ENCODE results near the gene TSPAN18. TPM values are rescaled to one million over a fixed set of nuclear protein-coding genes. Genes with fewer than 3 reads are reported as not detected.

TSPAN18 gene
- total and polyA plus RNA-seq, 2 experiments from 2014 or later = 6.0 to 10.6 TPM

DNA sequence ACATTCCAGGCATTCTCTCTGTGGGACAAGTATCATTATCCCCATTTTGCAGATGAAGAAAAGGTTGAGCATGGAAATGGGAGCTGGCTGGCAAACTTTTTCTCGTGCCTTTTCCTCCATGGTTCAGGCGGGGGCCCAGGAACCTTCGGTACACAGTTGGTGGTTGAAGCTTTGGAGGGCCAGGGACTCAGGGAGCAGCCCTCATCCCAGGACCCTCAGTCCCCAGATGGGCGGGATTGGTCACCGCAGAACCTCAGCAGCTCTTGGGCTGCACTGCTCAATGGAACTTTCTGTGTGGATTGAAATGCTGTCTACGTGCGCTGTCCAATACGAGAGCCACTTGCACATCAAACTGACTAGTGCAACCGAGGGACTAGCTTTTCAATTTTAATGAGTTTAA is 61.2 kb downstream of the TSPAN18 start:
- Histone ChIP-seq H3K27ac (ENCODE audit: low read depth) (no peak overlapping the region), H3K27me3 (ENCODE audit: insufficient read depth) (no peaks in the 10 kb centered on the region), H3K4me1 (ENCODE audit: insufficient read depth) (peaks cover 31% of the 10 kb centered on the region), H3K4me2 (no peak overlapping the region), H3K79me2 (replicated peaks; ENCODE audit: insufficient read depth) (no peaks in the 10 kb centered on the region), H2AFZ (no peak overlapping the region), H4K20me1 (replicated peaks; ENCODE audit: insufficient read depth) (no peaks in the 10 kb centered on the region), H3K4me3 (no peak overlapping the region), H3K9me2 (ENCODE audit: insufficient read depth) (no peaks in the 10 kb centered on the region), H3K36me3 (ENCODE audit: insufficient read depth) (no peaks in the 10 kb centered on the region), H3F3A (replicated peaks; ENCODE audit: low read depth) (peaks cover 16% of the 10 kb centered on the region; the same call in 1 of the 2 replicates)
- Mint-ChIP-seq H3K4me1 (peaks cover 57% of the 10 kb centered on the region), H3K9me3 (no peaks in the 10 kb centered on the region), H3K36me3 (ENCODE audit: low read depth) (no peaks in the 10 kb centered on the region), H3K4me3 (no peak overlapping the region), H3K27ac (no peak overlapping the region), H3K27me3 (ENCODE audit: insufficient read depth, low read depth, poor library complexity) (peaks cover 22% of the 10 kb centered on the region)
- DNase-seq (ENCODE audit: low spot score) = no peak
- TF ChIP-seq EZH2phosphoT487 (IDR thresholded peaks at IDR 0.05; ENCODE audit: unreplicated experiment) (no peak), ZNF114 (CRISPR knock-in tag; IDR thresholded peaks at IDR 0.05) (no peak), JUNB (IDR thresholded peaks at IDR 0.05; ENCODE audit: unreplicated experiment) (no peak), EZH2 (IDR thresholded peaks at IDR 0.05; ENCODE audit: low read depth, unreplicated experiment) (no peak), NANOG (IDR thresholded peaks at IDR 0.05; ENCODE audit: borderline replicate concordance) (no peak), ZNF331 (CRISPR knock-in tag; IDR thresholded peaks at IDR 0.05; ENCODE audit: low read depth) (no peak), STAT1 (IDR thresholded peaks at IDR 0.05; ENCODE audit: unreplicated experiment) (no peak), CREB1 (CRISPR knock-in tag; IDR thresholded peaks at IDR 0.05; ENCODE audit: low read depth) (no peak), POLR2AphosphoS5 (IDR thresholded peaks at IDR 0.05; ENCODE audit: low read depth) (no peak)
- TF ChIP-seq, protein P1, sequence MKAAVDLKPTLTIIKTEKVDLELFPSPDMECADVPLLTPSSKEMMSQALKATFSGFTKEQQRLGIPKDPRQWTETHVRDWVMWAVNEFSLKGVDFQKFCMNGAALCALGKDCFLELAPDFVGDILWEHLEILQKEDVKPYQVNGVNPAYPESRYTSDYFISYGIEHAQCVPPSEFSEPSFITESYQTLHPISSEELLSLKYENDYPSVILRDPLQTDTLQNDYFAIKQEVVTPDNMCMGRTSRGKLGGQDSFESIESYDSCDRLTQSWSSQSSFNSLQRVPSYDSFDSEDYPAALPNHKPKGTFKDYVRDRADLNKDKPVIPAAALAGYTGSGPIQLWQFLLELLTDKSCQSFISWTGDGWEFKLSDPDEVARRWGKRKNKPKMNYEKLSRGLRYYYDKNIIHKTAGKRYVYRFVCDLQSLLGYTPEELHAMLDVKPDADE (IDR thresholded peaks at IDR 0.05) = no peak
- TF ChIP-seq, protein P2, sequence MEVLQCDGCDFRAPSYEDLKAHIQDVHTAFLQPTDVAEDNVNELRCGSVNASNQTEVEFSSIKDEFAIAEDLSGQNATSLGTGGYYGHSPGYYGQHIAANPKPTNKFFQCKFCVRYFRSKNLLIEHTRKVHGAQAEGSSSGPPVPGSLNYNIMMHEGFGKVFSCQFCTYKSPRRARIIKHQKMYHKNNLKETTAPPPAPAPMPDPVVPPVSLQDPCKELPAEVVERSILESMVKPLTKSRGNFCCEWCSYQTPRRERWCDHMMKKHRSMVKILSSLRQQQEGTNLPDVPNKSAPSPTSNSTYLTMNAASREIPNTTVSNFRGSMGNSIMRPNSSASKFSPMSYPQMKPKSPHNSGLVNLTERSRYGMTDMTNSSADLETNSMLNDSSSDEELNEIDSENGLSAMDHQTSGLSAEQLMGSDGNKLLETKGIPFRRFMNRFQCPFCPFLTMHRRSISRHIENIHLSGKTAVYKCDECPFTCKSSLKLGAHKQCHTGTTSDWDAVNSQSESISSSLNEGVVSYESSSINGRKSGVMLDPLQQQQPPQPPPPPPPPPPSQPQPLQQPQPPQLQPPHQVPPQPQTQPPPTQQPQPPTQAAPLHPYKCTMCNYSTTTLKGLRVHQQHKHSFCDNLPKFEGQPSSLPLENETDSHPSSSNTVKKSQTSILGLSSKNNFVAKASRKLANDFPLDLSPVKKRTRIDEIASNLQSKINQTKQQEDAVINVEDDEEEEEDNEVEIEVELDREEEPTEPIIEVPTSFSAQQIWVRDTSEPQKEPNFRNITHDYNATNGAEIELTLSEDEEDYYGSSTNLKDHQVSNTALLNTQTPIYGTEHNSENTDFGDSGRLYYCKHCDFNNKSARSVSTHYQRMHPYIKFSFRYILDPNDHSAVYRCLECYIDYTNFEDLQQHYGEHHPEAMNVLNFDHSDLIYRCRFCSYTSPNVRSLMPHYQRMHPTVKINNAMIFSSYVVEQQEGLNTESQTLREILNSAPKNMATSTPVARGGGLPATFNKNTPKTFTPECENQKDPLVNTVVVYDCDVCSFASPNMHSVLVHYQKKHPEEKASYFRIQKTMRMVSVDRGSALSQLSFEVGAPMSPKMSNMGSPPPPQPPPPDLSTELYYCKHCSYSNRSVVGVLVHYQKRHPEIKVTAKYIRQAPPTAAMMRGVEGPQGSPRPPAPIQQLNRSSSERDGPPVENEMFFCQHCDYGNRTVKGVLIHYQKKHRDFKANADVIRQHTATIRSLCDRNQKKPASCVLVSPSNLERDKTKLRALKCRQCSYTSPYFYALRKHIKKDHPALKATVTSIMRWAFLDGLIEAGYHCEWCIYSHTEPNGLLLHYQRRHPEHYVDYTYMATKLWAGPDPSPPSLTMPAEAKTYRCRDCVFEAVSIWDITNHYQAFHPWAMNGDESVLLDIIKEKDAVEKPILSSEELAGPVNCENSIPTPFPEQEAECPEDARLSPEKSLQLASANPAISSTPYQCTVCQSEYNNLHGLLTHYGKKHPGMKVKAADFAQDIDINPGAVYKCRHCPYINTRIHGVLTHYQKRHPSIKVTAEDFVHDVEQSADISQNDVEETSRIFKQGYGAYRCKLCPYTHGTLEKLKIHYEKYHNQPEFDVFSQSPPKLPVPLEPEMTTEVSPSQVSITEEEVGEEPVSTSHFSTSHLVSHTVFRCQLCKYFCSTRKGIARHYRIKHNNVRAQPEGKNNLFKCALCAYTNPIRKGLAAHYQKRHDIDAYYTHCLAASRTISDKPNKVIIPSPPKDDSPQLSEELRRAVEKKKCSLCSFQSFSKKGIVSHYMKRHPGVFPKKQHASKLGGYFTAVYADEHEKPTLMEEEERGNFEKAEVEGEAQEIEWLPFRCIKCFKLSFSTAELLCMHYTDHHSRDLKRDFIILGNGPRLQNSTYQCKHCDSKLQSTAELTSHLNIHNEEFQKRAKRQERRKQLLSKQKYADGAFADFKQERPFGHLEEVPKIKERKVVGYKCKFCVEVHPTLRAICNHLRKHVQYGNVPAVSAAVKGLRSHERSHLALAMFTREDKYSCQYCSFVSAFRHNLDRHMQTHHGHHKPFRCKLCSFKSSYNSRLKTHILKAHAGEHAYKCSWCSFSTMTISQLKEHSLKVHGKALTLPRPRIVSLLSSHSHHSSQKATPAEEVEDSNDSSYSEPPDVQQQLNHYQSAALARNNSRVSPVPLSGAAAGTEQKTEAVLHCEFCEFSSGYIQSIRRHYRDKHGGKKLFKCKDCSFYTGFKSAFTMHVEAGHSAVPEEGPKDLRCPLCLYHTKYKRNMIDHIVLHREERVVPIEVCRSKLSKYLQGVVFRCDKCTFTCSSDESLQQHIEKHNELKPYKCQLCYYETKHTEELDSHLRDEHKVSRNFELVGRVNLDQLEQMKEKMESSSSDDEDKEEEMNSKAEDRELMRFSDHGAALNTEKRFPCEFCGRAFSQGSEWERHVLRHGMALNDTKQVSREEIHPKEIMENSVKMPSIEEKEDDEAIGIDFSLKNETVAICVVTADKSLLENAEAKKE (CRISPR knock-in tag; IDR thresholded peaks at IDR 0.05) = no peak
- TF ChIP-seq, protein P3, sequence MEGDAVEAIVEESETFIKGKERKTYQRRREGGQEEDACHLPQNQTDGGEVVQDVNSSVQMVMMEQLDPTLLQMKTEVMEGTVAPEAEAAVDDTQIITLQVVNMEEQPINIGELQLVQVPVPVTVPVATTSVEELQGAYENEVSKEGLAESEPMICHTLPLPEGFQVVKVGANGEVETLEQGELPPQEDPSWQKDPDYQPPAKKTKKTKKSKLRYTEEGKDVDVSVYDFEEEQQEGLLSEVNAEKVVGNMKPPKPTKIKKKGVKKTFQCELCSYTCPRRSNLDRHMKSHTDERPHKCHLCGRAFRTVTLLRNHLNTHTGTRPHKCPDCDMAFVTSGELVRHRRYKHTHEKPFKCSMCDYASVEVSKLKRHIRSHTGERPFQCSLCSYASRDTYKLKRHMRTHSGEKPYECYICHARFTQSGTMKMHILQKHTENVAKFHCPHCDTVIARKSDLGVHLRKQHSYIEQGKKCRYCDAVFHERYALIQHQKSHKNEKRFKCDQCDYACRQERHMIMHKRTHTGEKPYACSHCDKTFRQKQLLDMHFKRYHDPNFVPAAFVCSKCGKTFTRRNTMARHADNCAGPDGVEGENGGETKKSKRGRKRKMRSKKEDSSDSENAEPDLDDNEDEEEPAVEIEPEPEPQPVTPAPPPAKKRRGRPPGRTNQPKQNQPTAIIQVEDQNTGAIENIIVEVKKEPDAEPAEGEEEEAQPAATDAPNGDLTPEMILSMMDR (conservative IDR thresholded peaks at IDR 0.05; ENCODE audit: low read depth in 2 of 2) = no peak
- TF ChIP-seq, protein P4, sequence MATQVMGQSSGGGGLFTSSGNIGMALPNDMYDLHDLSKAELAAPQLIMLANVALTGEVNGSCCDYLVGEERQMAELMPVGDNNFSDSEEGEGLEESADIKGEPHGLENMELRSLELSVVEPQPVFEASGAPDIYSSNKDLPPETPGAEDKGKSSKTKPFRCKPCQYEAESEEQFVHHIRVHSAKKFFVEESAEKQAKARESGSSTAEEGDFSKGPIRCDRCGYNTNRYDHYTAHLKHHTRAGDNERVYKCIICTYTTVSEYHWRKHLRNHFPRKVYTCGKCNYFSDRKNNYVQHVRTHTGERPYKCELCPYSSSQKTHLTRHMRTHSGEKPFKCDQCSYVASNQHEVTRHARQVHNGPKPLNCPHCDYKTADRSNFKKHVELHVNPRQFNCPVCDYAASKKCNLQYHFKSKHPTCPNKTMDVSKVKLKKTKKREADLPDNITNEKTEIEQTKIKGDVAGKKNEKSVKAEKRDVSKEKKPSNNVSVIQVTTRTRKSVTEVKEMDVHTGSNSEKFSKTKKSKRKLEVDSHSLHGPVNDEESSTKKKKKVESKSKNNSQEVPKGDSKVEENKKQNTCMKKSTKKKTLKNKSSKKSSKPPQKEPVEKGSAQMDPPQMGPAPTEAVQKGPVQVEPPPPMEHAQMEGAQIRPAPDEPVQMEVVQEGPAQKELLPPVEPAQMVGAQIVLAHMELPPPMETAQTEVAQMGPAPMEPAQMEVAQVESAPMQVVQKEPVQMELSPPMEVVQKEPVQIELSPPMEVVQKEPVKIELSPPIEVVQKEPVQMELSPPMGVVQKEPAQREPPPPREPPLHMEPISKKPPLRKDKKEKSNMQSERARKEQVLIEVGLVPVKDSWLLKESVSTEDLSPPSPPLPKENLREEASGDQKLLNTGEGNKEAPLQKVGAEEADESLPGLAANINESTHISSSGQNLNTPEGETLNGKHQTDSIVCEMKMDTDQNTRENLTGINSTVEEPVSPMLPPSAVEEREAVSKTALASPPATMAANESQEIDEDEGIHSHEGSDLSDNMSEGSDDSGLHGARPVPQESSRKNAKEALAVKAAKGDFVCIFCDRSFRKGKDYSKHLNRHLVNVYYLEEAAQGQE (IDR thresholded peaks at IDR 0.05; ENCODE audit: unreplicated experiment) = no peak
- ATAC-seq = no peak

Data from GM23338 (cell line).